GM19240 (cell line): Measurements from ENCODE around the gene CFAP77.
"Not testable (repeated sequence)": the region's sequence is repeated elsewhere in the genome, so short reads cannot be mapped to it uniquely, and the experiment has no call there.

Source experiments
- DNase-seq: peaks from one replicate; pipeline ENCODE4 v3.0.0; 2011; ENCODE audit warnings: low spot score; ENCODE audit not compliant: insufficient read length

CFAP77 gene

GRCh38 chr9:132409828-132410528 lies at the start of gene CFAP77:
TSS of gene CFAP77 (plus strand) at chr9:132410211. CDS start at chr9:132410272, 61 bp downstream.
- no peak for DNase-seq

- DNase-seq, result no peak
Observed at GRCh38 chr9:132364068-132364467, 45.9 kb upstream of the CFAP77 start.

- no peak for DNase-seq
Observed at GRCh38 chr9:132365986-132366385, 44.0 kb upstream of the CFAP77 start.

GRCh38 chr9:132366481-132366880 lies 43.5 kb upstream of the CFAP77 start:
- DNase-seq, result no peak

- no peak for DNase-seq
Observed at GRCh38 chr9:132367613-132368313, 42.2 kb upstream of the CFAP77 start.

GRCh38 chr9:132369421-132369820 lies 40.6 kb upstream of the CFAP77 start:
- DNase-seq, result no peak

GRCh38 chr9:132370592-132370991 lies 39.4 kb upstream of the CFAP77 start:
- DNase-seq, result no peak

- no peak for DNase-seq
Observed at GRCh38 chr9:132372177-132373095, 37.6 kb upstream of the CFAP77 start.

- DNase-seq, result not testable (repeated sequence)
Observed at GRCh38 chr9:132377769-132378168, 32.2 kb upstream of the CFAP77 start.

GRCh38 chr9:132378416-132378815 lies 31.6 kb upstream of the CFAP77 start:
- not testable (repeated sequence) for DNase-seq

GRCh38 chr9:132381966-132382541 lies 28.0 kb upstream of the CFAP77 start:
- no peak for DNase-seq

- no peak for DNase-seq
Observed at GRCh38 chr9:132383462-132383883, 26.5 kb upstream of the CFAP77 start.

GRCh38 chr9:132384376-132384775 lies 25.6 kb upstream of the CFAP77 start:
- DNase-seq, result no peak

GRCh38 chr9:132387133-132387532 lies 22.9 kb upstream of the CFAP77 start:
- no peak for DNase-seq

GRCh38 chr9:132390966-132391365 lies 19.0 kb upstream of the CFAP77 start:
- no peak for DNase-seq

- no peak for DNase-seq
Observed at GRCh38 chr9:132391449-132391848, 18.6 kb upstream of the CFAP77 start.

- no peak for DNase-seq
Observed at GRCh38 chr9:132395560-132395959, 14.5 kb upstream of the CFAP77 start.

- DNase-seq, result no peak
Observed at GRCh38 chr9:132401824-132402223, 8.2 kb upstream of the CFAP77 start.

GRCh38 chr9:132404228-132404881 lies 5.7 kb upstream of the CFAP77 start:
- no peak for DNase-seq

GRCh38 chr9:132406554-132407122 lies 3.4 kb upstream of the CFAP77 start, which contains the start of gene TTF1:
TSS of gene TTF1 (minus strand) at chr9:132406840. CDS start at chr9:132402821, 4,019 bp downstream.
- DNase-seq, result peak; percentile 93
